GM19463 (cell line): ENCODE data around the gene CLTCL1.
A peak's percentile ranks its signal among the peaks of the same experiment; 100 is the strongest.

ENCODE experiments used
- ATAC-seq: cut with Tn5 transposase; IDR thresholded peaks from one replicate; pipeline ENCODE4 v1.9.1; 2021; ENCODE audit warnings: mild to moderate bottlenecking, moderate library complexity; ENCODE audit not compliant: unreplicated experiment

CLTCL1 gene

DNA sequence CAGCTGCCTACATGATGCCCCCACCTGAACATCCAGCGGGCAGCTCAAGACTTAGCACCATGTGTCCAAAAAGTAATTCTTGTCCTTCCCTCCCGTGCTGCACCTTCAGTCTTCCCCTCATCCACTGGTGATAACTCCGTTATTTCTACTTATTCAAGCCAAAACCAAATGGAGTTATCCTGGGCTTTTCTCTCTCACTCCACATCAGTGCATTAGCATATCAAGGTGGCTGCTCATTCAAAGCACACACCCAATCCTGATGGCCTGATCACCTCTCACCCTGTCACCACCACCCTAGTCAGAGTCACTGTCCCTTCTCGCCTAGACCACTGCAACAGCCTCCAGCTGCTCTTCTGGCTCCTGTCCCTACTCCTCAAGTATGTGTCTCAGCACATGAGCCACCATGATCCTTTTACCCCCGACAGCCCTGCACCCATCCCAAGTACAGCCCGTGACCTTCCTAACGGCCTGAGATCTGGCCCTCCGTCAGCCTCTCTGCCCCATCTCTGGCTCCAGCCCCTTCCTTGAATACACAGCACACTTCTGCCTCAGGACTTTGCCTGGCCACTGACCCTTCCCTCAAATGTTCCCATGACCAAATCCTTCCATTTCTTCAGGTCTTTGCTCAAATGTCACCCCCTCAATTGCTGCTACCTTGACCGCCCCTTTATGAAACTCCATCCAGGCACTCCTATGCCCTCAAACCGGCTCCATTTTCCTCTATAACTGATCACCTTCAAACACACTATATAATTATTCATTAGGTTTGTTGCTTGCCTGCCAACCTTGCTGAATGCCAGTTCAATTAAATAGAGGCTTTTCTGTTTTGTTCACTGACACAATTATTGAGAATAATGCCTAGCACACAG is 93.3 kb downstream of the CLTCL1 start:
- ATAC-seq = no peak

DNA sequence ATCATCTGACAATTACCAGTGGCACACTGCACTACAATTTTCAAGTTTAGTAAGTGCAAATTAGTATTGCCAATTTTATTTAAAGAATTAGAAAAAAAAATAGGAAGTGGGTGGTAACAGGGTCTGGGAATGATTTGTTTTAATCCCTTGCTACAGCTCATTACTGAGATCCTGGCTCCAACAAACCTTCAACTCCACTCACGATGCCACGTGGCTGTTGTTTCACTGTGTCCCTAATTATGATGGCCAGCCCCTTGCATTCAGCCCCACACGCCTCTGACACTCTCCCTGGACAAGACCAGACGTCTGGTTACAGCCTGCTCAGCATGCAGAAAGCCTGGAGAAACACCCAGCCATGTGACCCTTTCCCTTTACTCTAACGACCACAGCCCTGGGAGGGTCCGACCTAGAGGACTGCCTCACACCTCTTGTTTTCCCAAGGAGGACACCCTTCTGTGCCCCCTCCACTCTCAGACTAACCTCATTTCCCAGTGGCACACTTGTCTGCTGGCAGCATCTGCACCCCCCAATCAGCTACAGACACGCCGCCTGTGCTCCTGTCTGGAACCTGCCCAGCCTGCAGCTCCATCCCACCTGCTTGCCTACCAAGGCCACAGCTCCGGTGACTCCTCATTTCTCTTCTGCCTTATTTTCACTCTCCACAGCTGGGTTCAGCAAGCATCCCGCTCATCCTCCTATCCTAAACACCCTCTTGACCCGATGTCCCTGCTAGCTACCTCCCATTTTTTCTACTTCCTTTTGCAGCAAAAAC is 94.5 kb downstream of the CLTCL1 start:
- ATAC-seq = no peak

DNA sequence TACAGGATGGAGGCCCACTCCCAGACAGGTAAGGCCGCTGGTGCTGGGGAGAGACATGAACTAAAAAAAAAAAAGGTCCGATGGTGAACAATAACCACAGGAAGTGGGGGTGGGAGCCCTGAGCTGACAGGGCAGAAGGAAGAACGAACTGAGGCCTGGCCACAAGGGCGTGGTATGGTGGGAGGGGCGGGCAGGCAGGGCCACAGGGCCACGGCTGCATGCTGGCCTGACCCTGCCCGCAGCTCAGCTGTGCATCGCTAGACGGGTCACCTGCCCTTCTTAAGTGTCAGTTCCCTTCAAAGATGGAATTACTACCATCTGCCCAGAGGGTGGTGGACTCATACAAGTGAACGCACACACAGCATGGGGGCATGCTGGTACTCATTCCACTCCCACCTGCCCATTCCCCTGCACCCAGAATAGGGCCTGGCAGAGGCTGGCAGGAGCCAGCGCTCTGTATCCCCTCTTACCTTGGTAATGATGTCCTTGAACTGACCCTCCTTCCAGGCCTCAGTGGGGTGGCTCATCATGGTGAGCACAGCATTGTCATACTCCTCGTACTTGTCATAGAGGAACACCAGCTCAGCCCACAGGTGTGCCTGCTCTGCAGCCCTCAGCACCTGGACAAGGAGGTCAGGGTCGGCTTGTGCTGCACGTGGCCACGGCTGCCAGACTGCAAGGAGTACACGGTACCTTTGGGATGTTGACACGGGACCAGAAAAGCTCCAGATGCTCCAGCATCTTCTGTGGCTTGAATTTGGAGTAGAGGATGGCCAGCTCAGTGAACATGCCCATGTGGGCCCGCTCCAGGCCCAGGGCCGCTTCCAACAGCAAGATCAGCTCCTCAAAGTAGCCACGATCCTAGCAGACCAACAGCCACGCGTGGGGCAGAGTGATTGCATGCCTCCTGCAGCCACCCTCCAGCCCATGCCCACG is 95.5 kb downstream of the CLTCL1 start:
- ATAC-seq = no peak

DNA sequence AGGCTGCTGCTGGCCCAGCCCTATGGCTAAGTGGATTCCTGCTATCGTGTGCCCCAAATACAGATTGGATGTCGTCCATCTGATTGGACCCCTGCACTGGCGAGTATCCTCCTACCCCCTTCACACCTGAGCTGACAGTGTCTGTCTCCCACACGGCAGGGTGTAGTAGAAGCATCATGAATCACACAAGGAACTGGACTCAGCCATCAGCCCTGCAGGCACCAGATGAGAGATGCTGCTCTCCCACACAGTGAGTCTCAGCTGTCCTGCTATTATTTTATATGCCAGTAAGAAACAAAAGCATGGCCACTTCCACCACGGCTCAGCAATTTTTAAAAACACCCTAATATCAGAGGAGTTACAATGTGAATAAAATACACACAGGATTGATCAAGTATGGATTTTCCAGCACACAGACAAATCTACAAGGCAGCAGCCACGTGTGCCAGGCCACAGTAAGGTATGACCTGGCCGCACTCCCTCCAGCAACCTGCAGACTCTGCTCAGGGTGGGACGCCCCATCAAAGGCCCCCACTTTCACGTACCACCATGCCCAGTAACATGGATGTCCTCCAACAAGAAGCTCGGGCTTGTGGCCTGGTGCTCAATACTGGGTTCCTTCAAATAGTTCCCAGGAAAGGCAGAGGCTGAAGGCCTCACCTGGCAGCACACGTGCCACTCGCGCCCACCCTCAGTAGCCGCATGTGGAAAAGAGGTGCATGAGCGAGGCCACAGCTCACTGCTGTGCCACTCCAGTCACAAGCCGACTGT is 96.6 kb downstream of the CLTCL1 start:
- ATAC-seq = no peak

DNA sequence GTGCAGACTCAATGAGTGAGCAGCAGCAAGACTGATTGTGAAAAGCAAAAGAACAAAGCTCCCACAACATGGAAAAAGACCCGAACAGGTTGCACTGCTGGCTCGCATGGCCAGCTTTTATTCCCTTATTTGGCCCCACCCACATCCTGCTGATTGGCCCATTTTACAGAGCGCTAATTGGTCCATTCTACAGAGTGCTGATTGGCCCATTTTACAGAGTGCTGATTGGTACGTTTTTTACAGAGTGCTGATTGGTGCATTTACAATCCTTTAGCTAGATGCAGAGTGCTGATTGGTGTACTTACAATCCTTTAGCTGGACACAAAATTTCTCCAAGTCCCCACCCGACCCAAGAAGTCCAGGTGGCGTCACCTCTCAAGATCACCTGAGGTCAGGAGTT is 97.6 kb downstream of the CLTCL1 start:
- ATAC-seq = no peak

DNA sequence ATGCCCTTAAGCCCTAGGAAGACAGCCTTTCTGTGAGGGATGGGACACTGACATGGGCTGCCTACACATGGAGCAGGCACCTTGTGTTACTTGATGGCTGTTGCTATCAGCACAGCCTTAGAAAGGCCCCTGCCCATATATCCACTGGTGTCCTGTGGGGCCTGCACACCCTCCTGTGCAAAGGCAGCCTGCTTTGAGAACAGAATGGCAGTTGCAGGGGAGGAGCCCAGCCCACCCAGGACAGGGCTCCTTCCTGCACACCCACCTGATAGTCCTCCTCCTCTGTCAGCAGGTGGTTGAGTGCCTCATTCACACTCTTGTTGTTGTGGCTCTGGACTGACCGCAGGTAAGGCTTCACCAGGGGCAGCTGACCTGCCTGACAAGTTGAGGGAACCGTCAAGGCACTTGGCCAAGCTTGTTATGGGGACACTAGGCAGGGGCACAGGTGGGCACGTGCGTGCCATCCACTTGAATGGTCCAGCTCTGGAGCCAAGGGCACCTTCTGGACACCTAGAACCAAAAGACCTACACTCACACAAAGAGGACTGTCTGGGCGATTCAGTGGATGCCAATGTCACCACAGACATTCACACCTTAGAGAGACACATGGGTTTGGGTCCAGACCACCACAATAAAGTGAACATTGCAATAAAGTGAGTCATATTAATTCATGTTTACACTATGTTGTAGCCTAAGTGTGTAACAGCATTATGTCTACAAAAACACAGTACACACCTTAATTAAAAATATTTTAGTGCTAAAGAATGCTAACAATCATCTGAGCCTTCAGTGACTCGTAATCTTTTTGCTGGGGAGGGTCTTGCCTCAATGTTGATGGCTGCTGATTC is 103.6 kb downstream of the CLTCL1 start:
- ATAC-seq = no peak

DNA sequence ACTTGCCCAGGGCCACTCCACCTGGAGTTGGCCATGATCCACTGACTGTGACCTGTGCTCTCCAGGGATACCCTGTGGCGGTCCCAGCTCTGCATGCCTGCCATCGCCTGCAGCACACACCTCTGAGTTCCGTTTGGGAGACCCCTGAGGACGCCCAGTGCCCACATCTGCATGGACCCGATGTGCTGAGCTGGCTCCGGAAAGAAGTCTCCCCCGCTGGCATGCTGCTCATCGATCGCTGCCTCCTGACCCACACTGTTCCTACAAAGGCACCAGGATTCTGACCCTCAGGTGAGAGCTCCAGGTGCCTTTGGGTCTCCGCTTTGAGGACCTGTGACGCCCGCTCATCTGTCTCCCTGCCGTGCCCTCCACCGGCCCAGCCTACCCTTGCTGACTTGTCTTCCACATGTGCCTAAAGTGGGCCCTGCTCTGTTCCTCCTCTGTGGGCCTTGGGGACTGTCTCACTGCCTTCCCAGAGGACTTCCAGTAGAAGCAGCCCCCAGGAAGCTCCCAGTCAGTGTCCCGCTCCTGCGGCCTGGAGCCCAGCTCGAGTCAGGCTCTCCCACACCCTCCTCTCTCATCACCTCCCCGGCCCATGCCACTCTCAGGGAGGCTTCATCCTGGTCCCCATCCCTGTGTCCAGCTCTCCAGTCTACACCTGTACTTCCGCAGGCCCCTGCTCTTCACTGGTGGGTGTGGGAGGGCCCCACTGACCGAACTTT is 107.1 kb downstream of the CLTCL1 start:
- ATAC-seq = no peak

DNA sequence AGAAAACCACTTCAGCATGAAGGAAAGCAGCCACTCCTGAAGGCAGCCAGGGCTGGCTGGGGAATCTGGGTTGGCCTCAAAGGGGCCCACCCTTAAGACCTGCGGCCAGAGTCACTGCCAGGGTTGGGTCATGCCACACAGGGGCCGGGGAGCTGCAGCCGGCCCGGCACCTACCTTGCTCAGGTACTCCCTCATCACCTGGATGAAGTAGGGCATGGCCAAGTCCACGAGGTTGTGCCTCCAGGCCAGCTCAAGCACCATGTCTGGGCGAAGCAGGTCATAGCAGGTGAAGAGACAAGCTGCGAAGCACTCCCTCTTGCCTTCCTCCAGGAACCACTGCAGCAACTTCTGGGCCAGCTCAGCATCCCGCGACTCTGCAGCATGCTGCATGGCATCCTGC is 108.3 kb downstream of the CLTCL1 start:
- no peak for ATAC-seq

DNA sequence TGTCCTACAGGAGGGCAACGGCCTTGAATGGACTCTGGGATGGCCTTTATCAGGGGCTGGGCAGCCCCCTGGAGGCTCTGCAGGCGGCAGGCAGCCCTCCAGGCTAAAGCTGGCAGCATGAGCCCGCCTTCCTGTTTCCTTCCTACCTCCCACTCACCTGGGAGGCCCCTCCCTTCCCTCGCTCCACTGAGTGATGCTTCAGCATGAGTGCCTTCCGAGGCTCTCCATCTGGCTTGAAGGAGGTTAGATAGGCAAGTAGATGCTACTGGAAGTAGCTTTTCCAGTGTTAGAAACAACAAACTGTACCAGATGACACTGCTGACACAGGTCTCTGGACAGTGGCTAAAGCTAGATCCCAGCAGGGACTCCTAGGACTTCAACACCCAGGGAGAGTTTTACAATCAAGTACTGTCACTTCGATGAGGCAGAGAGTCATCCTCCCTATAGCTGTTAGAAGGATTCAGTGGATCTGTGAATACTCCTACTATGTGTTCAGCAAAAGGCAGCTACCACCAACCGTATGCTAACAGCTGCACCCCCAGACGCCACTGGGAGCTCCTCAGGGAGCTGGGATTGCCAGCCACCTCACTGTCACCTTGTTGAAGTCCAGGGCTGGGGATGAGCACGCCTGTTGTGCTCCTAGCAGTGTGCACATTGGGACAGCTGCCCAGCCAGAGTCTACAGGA is 108.9 kb downstream of the CLTCL1 start:
- ATAC-seq = no peak

DNA sequence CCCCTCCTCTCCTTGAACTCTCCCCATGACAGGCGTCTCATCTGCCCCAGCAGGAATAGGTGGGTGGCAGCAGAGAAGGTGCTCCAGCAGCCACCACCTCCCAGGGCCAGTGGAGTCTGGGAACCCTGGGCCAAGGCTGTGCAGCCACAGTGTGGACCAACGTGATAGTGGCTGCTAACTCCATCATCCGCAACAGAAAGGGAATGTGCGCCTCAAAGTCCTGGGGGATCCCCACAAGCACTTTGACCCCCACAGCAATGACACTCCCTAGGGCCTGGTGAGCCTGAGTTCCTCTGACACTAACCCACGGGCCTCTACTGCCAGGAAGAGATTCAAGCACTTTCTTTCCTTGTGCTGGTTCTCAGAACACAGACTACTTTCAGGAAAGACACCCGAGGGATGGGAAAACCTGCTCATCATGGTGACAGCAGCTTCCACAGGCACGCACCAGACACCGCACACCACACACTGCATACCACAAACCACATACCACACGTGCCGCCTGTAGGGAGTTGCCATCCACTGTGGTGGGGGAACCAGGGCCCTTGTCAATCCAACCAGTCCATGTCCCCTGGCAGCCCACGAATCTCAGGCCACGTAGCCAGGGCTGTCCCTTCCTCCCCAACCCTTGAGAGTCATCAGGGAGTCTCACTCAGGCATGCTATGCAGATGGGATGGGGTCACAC is 109.6 kb downstream of the CLTCL1 start:
- no peak for ATAC-seq

DNA sequence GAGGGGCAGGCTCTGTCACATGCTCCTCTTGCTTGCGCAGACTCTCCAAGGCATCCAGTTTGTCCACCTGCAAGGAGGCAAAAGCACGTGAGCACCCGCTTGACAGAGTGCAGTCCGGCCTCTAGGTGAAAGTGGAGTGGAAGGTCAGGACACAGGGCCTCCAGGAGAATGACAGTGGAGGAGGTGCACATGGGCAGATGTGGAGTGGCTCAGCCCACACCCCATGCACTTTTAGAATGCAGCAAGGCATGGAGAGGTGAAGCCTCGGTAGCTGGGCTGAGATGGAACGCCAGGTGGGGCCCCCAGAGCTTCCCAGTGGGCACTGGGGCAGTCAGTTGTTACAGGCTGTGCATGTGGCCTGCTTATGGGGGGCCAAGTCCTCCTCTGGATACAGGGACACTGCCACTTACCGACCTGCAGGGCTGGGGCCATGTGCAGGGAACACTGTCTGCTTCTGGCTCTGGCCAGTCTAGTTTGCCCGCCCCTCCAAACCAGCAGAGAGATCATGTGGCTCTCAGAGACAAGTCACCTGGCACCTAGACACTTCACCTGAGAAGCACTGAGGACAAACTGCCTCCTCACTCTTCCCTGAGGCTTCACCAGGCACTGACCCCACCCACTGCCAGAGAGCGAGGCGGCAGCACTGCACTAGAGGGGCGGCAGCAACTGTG is 110.6 kb downstream of the CLTCL1 start:
- no peak for ATAC-seq

DNA sequence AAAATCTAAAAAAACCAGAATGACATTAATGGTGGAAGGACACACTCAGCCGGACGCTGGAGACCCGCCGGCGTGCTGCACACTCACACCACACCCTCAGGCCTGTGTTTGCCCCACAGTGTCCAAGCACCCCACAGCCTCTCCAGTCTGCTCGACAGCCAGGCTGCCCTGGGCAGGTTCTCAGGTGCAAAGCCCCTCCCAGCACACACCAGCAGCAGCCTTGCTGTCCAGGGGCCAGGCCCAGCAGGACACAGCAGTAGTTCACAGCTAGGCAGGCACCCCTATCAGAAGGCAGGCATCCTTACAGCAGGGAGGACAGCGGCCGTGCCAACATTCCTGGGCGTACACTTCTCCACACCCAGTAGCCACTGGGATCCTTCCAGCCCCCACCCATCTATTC is 111.3 kb downstream of the CLTCL1 start:
- no peak for ATAC-seq

DNA sequence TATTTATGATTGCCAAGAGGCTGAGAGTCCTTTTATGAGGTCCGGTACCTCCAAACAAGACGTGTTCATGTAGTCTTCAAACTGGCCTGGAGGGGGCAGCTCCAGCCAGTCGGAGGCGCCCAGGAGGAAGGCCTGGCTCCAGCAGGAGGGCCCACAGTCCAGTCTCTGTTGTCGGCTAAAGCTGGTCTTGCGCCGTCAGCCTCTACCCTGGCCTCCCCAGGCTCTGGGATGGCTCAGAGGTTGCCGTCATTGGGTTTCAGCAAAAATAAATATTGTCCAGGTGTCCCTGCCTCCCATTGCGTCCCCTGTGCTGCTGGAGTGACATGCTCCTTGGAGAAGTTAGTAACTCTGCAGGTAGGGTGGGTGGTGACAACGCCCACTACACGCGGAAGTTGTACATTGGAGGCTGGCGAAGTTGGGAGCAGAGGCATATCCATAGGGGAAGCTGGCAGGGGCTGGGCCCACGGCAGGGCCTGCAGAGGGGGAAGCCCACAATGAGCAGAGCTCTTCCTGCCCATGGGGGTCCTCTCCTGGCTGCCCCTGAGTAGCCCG is 111.9 kb downstream of the CLTCL1 start:
- peak; percentile 39 for ATAC-seq

DNA sequence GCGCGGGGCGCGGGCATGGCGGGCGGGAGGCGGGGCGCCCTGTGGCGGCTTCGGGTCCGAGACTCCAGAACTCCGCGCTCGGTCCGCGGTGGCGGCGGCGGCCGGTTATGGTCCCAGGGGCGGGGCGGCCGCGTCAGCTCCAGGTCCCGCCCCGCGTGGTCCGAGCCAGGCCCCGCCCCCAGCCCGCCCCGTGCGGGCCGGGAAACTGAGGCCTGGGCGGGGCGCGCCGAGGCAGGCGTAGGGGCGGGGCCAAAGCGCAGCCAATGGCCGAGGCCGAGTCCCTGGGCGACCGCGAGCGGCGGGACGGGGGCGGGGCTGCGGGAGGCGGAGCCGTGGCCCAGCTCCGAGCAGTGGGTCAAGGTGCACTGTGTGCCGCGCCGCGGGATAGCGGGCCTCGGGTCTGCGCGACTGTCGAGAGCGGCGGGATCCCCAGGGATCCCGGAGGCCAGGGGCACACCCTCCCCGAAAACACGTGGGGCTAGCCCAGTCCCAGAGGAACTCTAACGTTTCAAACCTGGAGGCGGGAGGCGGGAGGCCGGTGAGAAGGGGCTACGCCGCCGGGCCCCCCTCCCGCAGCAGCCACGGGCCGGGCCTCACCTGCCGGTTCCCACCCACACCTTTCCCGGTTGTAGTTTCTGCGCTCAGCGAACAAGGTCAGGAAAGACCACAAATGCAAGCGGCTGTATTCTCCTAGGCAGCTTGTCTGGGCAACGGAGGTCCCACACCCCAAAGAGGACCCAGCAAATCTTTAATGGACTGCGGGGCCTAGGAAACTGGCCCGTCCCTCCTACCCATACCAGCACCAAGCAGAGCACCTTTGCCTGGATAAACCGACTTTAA is 112.6 kb downstream of the CLTCL1 start, which contains the start of gene SLC25A1:
SLC25A1 (minus strand) TSS at position 80 of the 840 bp plus-strand sequence; CDS start at position 17, 63 bp downstream.
- peak; percentile 77 for ATAC-seq

DNA sequence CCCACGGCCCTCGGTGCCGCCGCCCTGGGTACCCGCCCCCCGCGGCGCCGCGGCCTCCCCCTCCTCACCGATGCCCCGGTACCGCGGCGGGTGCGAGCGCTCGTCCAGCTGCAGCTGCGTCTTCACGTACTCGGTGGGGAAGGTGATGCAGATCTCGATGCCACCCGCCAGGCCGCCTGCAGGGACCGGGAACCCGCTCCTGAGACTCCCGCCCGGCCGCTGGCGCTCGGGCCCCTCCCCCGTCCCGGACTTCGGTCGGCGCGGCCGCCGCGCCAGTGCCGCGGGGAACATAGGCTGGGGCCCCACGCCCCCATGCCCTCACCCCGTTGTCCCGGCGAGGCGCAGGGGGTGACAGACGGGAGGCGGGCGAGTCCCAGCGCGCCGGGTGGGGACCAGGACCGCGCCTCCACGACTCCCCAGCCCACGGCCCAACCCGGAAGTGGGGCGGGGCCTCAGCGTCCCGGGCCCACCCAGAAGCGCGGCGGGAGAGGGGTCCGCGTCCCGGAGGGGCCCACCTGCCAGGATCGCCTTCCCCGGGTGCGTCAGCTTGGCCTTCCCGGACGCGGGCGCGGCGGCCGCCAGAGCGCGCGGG is 113.4 kb downstream of the CLTCL1 start:
- ATAC-seq = peak; percentile 28
